Endothelial cell of umbilical vein (primary cell): ENCODE data around the gene CCM2. TPM values are rescaled to one million over a fixed set of nuclear protein-coding genes. Genes with fewer than 3 reads are reported as not detected.

ENCODE experiments used
- BruUV-seq: library from RNA; stranded (reverse); fragments of 400-500 nt; replicated peaks from 2 replicates; lab custom pipeline; 2021; lab: Mats Ljungman, UMichigan
- CTCF ChIA-PET: fragments of 300-600, 350-600 bp; sonication (Branson Sonifier 250); formaldehyde crosslinking; loops from one replicate; lab custom pipeline; 2021; ENCODE audit warnings: antibody characterized with exemption, inconsistent platforms; lab: Charles Lee
- POLR2A ChIA-PET: fragments of 300-600, 350-600 bp; sonication (Branson Sonifier 250); formaldehyde crosslinking; loops from one replicate; lab custom pipeline; 2021; ENCODE audit warnings: antibody characterized with exemption, inconsistent platforms; lab: Charles Lee
- DNase-seq: peaks from one replicate; pipeline ENCODE4 v3.0.0-alpha.2; 2011; ENCODE audit warnings: low read depth, low spot score
- FAIRE-seq: peaks from 2 replicates; lab custom pipeline; 2011; peaks lifted over from hg19 to GRCh38; lab: Jason Lieb, UNC
- H2AFZ ChIP-seq: 2 replicates; pipeline ENCODE4 v1.6.0; 2012; ENCODE audit warnings: low read depth, low read length, control low read depth, inconsistent platforms
- H3K27ac ChIP-seq: 2 replicates; pipeline ENCODE4 v1.5.1; 2011; ENCODE audit warnings: low read depth, mild to moderate bottlenecking, control low read depth, low read length, moderate library complexity; ENCODE audit not compliant: insufficient read depth
- H3K27me3 ChIP-seq, 2 experiments: 2 replicates each; pipeline versions ENCODE4 v1.6.0 to v1.6.1; 2011; ENCODE audit warnings: low read length in 2 of 2, mixed read lengths in 1 of 2; ENCODE audit not compliant: control insufficient read depth in 2 of 2, insufficient read depth in 2 of 2
- H3K36me3 ChIP-seq, 2 experiments: 2 replicates in 1 of 2; 3 replicates in 1 of 2; pipeline ENCODE4 v1.5.1; 2011; ENCODE audit warnings: low read length in 2 of 2, mild to moderate bottlenecking in 1 of 2, moderate library complexity in 1 of 2; ENCODE audit not compliant: control insufficient read depth in 2 of 2, insufficient read depth in 2 of 2; ENCODE audit errors: extremely low read depth in 1 of 2
- H3K4me1 ChIP-seq: 3 replicates; pipeline ENCODE4 v1.5.1; 2011; ENCODE audit warnings: mild to moderate bottlenecking, low read length; ENCODE audit not compliant: control insufficient read depth, insufficient read depth; ENCODE audit errors: extremely low read depth
- H3K4me2 ChIP-seq: 2 replicates; pipeline ENCODE4 v1.6.1; 2011; ENCODE audit warnings: low read length, control low read depth, mixed read lengths; ENCODE audit not compliant: insufficient read depth
- H3K4me3 ChIP-seq, 3 experiments: fragments of 200-600 bp in 1 of 3; sonication (generic), shearing (Covaris generic) in 1 of 3; replicated peaks in 1 of 3; 2 replicates each; pipeline ENCODE4 v1.5.1; 2011 to 2016; ENCODE audit warnings: control low read depth in 3 of 3, low read length in 3 of 3, mild to moderate bottlenecking in 2 of 3, inconsistent platforms in 1 of 3, low read depth in 1 of 3, moderate library complexity in 1 of 3; ENCODE audit not compliant: insufficient read depth in 1 of 3
- H3K79me2 ChIP-seq: 2 replicates; pipeline ENCODE4 v1.6.0; 2012; ENCODE audit warnings: low read length, inconsistent platforms; ENCODE audit not compliant: control insufficient read depth, insufficient read depth
- H3K9ac ChIP-seq: replicated peaks from 2 replicates; pipeline ENCODE3; 2011; ENCODE audit warnings: low read length, control low read depth; ENCODE audit not compliant: insufficient read depth; ENCODE audit errors: extremely low read depth
- H3K9me1 ChIP-seq: replicated peaks from 3 replicates; pipeline ENCODE4 v1.6.0; 2011; ENCODE audit warnings: mild to moderate bottlenecking, low read length; ENCODE audit not compliant: control insufficient read depth, insufficient read depth; ENCODE audit errors: extremely low read depth
- H3K9me3 ChIP-seq: replicated peaks from 2 replicates; pipeline ENCODE4 v1.5.1; 2012; ENCODE audit warnings: low read length, inconsistent platforms; ENCODE audit not compliant: control insufficient read depth, insufficient read depth
- H4K20me1 ChIP-seq: replicated peaks from 2 replicates; pipeline ENCODE3; 2011; ENCODE audit warnings: mild to moderate bottlenecking, low read length; ENCODE audit not compliant: control insufficient read depth, insufficient read depth; ENCODE audit errors: extremely low read depth
- CTCF ChIP-seq, 2 donors: IDR thresholded peaks; 1 replicate in 1 of 2; 2 replicates in 1 of 2; pipeline ENCODE4 v1.5.1; 2011; ENCODE audit warnings: low read length in 2 of 2, mild to moderate bottlenecking in 2 of 2, moderate library complexity in 2 of 2, control low read depth in 1 of 2, inconsistent platforms in 1 of 2, low read depth in 1 of 2; ENCODE audit not compliant: insufficient read depth in 1 of 2; ENCODE audit errors: extremely low read depth in 1 of 2
- EZH2 ChIP-seq: IDR thresholded peaks from 2 replicates; pipeline ENCODE4 v1.6.1; 2012; ENCODE audit warnings: borderline replicate concordance, low read depth, mild to moderate bottlenecking, moderate library complexity, low read length, inconsistent platforms; ENCODE audit not compliant: severe bottlenecking
- FOS ChIP-seq: IDR thresholded peaks from 2 replicates; pipeline ENCODE4 v1.6.1; 2011; ENCODE audit warnings: mild to moderate bottlenecking, low read length, moderate library complexity, borderline replicate concordance; ENCODE audit not compliant: insufficient read depth
- GATA2 ChIP-seq: IDR thresholded peaks from 2 replicates; pipeline ENCODE4 v1.7.0; 2011; ENCODE audit warnings: low read depth, mild to moderate bottlenecking, moderate library complexity, mixed read lengths, low read length; ENCODE audit not compliant: insufficient read length, insufficient read depth
- JUN ChIP-seq: IDR thresholded peaks from 2 replicates; pipeline ENCODE4 v1.6.1; 2011; ENCODE audit warnings: borderline replicate concordance, low read depth; ENCODE audit not compliant: insufficient read length, insufficient read depth
- MAX ChIP-seq: IDR thresholded peaks from 2 replicates; pipeline ENCODE4 v1.6.1; 2011; ENCODE audit not compliant: insufficient read depth, insufficient read length
- MYC ChIP-seq: IDR thresholded peaks from one replicate; pipeline ENCODE4 v1.6.1; 2011; ENCODE audit warnings: mild to moderate bottlenecking, low read depth, low read length
- POLR2A ChIP-seq: IDR thresholded peaks from 2 replicates; pipeline ENCODE4 v1.6.1; 2012; ENCODE audit warnings: low read depth, mild to moderate bottlenecking, control low read depth, low read length
- POLR2AphosphoS5 ChIP-seq: IDR thresholded peaks from 2 replicates; pipeline ENCODE4 v1.6.1; 2012; ENCODE audit warnings: low read depth, mild to moderate bottlenecking, control low read depth, low read length, moderate library complexity; ENCODE audit not compliant: insufficient read depth
- dilution Hi-C: fragments of 300-500 bp; cut with MboI; formaldehyde crosslinking; loops from one replicate; pipeline ENCODE4 v1.15.0; 2019; ENCODE audit warnings: low sequenced_read_pairs; ENCODE audit not compliant: extremely low pct_ligation_motif_present
- intact Hi-C: fragments of 100-400 bp; cut with micrococcal nuclease; formaldehyde crosslinking; loops from one replicate; pipeline ENCODE4 v1.10.0; 2022
- polyA plus RNA-seq, 4 experiments: library from polyadenylated mRNA; depleted of rRNA in 3 of 4; stranded (reverse) in 3 of 4; unstranded in 1 of 4; fragments of >200 nt; gene quantifications; 2 replicates each; pipeline versions ENCODE4 v1.2.1 to v1.2.3, GENCODE V29; 2011 to 2012; ENCODE audit warnings: missing spikeins in 1 of 4
- total RNA-seq: library from RNA; stranded (reverse); gene quantifications from 2 replicates; pipeline ENCODE4 v1.2.3, GENCODE V29; 2021

The CCM2 gene
- total and polyA plus RNA-seq, 2 donors (not counting 3 experiments of a cell fraction or from before 2014, with no cell fraction given): 66.1 to 70.4 TPM

- Histone ChIP-seq H3K79me2 (no peaks in the 10 kb centered on the region), H3K9me1 (no peaks in the 10 kb centered on the region), H4K20me1 (no peaks in the 10 kb centered on the region), H3K27ac (no peak overlapping the region), H3K4me1 (no peaks in the 10 kb centered on the region), H3K9me3 (no peaks in the 10 kb centered on the region), H2AFZ (no peak overlapping the region), H3K4me3 (no peak overlapping the region), H3K27me3 (no peaks in the 10 kb centered on the region), H3K36me3 (peaks cover 0 to 4% of the 10 kb centered on the region in 2 experiments), H3K9ac (no peak overlapping the region), H3K4me2 (no peak overlapping the region)
- intact Hi-C loops (no loop called here), dilution Hi-C loops (no loop called here)
- no peak for DNase-seq
- BruUV-seq: no TSS peak
- FAIRE-seq: no peak
- ChIA-PET CTCF (no interaction called here), POLR2A (interaction anchor here (1.0 kb wide), 1 partner anchor 82 kb away, joined by 3 read pairs; no protein-coding TSS in a partner anchor)
- TF ChIP-seq GATA2: no peak
- TF ChIP-seq EZH2: no peak
- no peak for TF ChIP-seq MAX
- TF ChIP-seq MYC: no peak
- TF ChIP-seq POLR2A: no peak
- TF ChIP-seq POLR2AphosphoS5: no peak
- TF ChIP-seq FOS: no peak
- no peak for TF ChIP-seq CTCF (IDR thresholded peaks at IDR 0.05; ENCODE audit: extremely low read depth in 1 of 2, insufficient read depth in 1 of 2, low read depth in 1 of 2, low read length in 2 of 2)
- no peak for TF ChIP-seq JUN
Measured at GRCh38 chr7:45081670-45081974, 81.6 kb downstream of the CCM2 start.
